ENCODE data around the gene OR2A1. TPM values are rescaled to one million over a fixed set of nuclear protein-coding genes. Genes with fewer than 3 reads are reported as not detected.
"Not testable (repeated sequence)": the region's sequence is repeated elsewhere in the genome, so short reads cannot be mapped to it uniquely, and the experiment has no call there.

Gene OR2A1
- total and polyA plus RNA-seq, 9 donors, result 0.16 to 1.1 (median 0.27) TPM

GRCh38 chr7:144331221-144331995, 19.2 kb downstream of the OR2A1 start:
- H3K27ac ChIP-seq; H3K36me3 ChIP-seq; DNase-seq; H3K9me3 ChIP-seq; H3K4me1 ChIP-seq (ENCODE audit: insufficient read depth); H3K4me3 ChIP-seq; H3K27me3 ChIP-seq; intact Hi-C loops (cut with DNase I): not testable (repeated sequence)
- 90 to 100% (median 97%) methylated on average over 2 to 4 of the region's 9 CpGs for WGBS, 3 donors

- DNase-seq; H3K27ac ChIP-seq; H3K4me3 ChIP-seq; H3K9me3 ChIP-seq; H3K27me3 ChIP-seq; H3K4me1 ChIP-seq (ENCODE audit: insufficient read depth); H3K36me3 ChIP-seq; intact Hi-C loops (cut with DNase I): not testable (repeated sequence)
- WGBS, 3 donors, result 75 to 97% (median 96%) methylated on average over 1 to 2 of the region's 2 CpGs
These were observed 19.7 kb downstream of the OR2A1 start for GRCh38 chr7:144331996-144332288.

- H3K27me3 ChIP-seq; H3K4me1 ChIP-seq (ENCODE audit: insufficient read depth); H3K4me3 ChIP-seq; H3K27ac ChIP-seq; H3K9me3 ChIP-seq; H3K36me3 ChIP-seq; DNase-seq; intact Hi-C loops (cut with DNase I): not testable (repeated sequence)
- WGBS, 3 donors, result no CpG with 5 or more reads among the region's 1 CpG
These were observed 36.4 kb downstream of the OR2A1 start for GRCh38 chr7:144348625-144349024.

- DNase-seq; H3K9me3 ChIP-seq; H3K4me1 ChIP-seq (ENCODE audit: insufficient read depth); H3K36me3 ChIP-seq; H3K4me3 ChIP-seq; intact Hi-C loops (cut with DNase I); H3K27ac ChIP-seq; H3K27me3 ChIP-seq: not testable (repeated sequence)
- 35 to 71% (median 67%) methylated on average over 2 of the region's 3 CpGs for WGBS, 3 donors
These were observed 39.4 kb downstream of the OR2A1 start for GRCh38 chr7:144351667-144352066.

GRCh38 chr7:144355176-144355822, 43.1 kb downstream of the OR2A1 start, which contains the start of gene ARHGEF5:
TSS of gene ARHGEF5 (plus strand) at chr7:144355402. CDS start at chr7:144362670, 7,268 bp downstream.
- H3K4me1 ChIP-seq (ENCODE audit: insufficient read depth); H3K27ac ChIP-seq; H3K4me3 ChIP-seq; DNase-seq; H3K36me3 ChIP-seq; H3K27me3 ChIP-seq; H3K9me3 ChIP-seq; intact Hi-C loops (cut with DNase I): not testable (repeated sequence)
- no CpG with 5 or more reads among the region's 50 CpGs for WGBS, 3 donors

GRCh38 chr7:144356185-144356584, 44.0 kb downstream of the OR2A1 start:
- intact Hi-C loops (cut with DNase I); DNase-seq; H3K27ac ChIP-seq; H3K4me3 ChIP-seq; H3K4me1 ChIP-seq (ENCODE audit: insufficient read depth); H3K27me3 ChIP-seq; H3K36me3 ChIP-seq; H3K9me3 ChIP-seq: not testable (repeated sequence)
- WGBS, 3 donors, result no CpG with 5 or more reads among the region's 6 CpGs

- H3K4me3 ChIP-seq, result not testable (repeated sequence)
These were observed 44.6 kb downstream of the OR2A1 start for GRCh38 chr7:144356860-144357259.

GRCh38 chr7:144362061-144362460, 49.8 kb downstream of the OR2A1 start:
- H3K27ac ChIP-seq; intact Hi-C loops (cut with DNase I); H3K4me3 ChIP-seq; H3K4me1 ChIP-seq (ENCODE audit: insufficient read depth); H3K36me3 ChIP-seq; DNase-seq; H3K27me3 ChIP-seq; H3K9me3 ChIP-seq: not testable (repeated sequence)
- WGBS, 3 donors, result no CpG with 5 or more reads among the region's 3 CpGs

More at GRCh38 chr7:144356860-144357259, 44.6 kb downstream of the OR2A1 start:
- H3K36me3 ChIP-seq; H3K27me3 ChIP-seq; intact Hi-C loops (cut with DNase I); H3K9me3 ChIP-seq; DNase-seq; H3K27ac ChIP-seq; H3K4me1 ChIP-seq (ENCODE audit: insufficient read depth): not testable (repeated sequence)
- WGBS, 3 donors, result 90 to 100% methylated on average over 2 of the region's 11 CpGs; no CpG with 5 or more reads in 1 of the 3 donors

- H3K36me3 ChIP-seq; H3K4me3 ChIP-seq; intact Hi-C loops (cut with DNase I); H3K9me3 ChIP-seq; H3K27me3 ChIP-seq; H3K27ac ChIP-seq; DNase-seq; H3K4me1 ChIP-seq (ENCODE audit: insufficient read depth): not testable (repeated sequence)
- no CpG with 5 or more reads among the region's 6 CpGs for WGBS, 3 donors
These were observed 53.3 kb downstream of the OR2A1 start for GRCh38 chr7:144365523-144365922.

GRCh38 chr7:144367250-144367649, 55.0 kb downstream of the OR2A1 start:
- H3K27me3 ChIP-seq; intact Hi-C loops (cut with DNase I); H3K9me3 ChIP-seq; H3K36me3 ChIP-seq; H3K4me3 ChIP-seq; DNase-seq; H3K27ac ChIP-seq; H3K4me1 ChIP-seq (ENCODE audit: insufficient read depth): not testable (repeated sequence)
- no CpG with 5 or more reads among the region's 9 CpGs for WGBS, 3 donors

GRCh38 chr7:144369221-144369620, 57.0 kb downstream of the OR2A1 start:
- H3K27ac ChIP-seq; H3K27me3 ChIP-seq; H3K4me3 ChIP-seq; H3K4me1 ChIP-seq (ENCODE audit: insufficient read depth); DNase-seq; intact Hi-C loops (cut with DNase I); H3K9me3 ChIP-seq; H3K36me3 ChIP-seq: not testable (repeated sequence)
- WGBS, 3 donors, result 95 to 98% methylated on average over 4 of the region's 7 CpGs; no CpG with 5 or more reads in 1 of the 3 donors
